HPDE6-E6E7 (cell line): Measurements from ENCODE around the gene CCDC68.

Experiments used
- DNase-seq: peaks from one replicate; pipeline ENCODE4 v3.0.0; 2011; ENCODE audit warnings: missing footprints; ENCODE audit errors: extremely low spot score

Gene CCDC68

DNA sequence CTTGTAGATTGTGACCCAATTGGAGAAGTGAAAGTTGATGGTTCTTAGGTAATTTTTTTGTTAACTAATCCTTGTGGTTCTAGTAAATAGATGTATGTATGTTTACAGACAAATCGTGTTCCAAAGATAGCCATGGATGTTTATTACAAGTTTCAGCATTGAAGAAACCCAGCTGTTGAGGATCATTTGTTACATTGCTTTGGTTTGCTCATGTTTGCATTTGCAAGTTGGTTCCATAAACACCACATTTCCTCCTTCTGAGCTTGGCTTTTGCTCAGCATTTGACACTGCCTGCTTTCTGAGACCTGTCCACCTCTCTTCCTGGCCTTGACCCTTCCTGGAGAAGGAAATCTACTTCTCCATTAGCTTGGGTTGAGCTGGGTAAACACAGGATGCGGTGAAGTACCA lies 1.8 kb upstream of the CCDC68 start:
- no peak for DNase-seq

GRCh38 chr18:54960197-54960596 lies 936 bp upstream of the CCDC68 start:
- DNase-seq = no peak

DNA sequence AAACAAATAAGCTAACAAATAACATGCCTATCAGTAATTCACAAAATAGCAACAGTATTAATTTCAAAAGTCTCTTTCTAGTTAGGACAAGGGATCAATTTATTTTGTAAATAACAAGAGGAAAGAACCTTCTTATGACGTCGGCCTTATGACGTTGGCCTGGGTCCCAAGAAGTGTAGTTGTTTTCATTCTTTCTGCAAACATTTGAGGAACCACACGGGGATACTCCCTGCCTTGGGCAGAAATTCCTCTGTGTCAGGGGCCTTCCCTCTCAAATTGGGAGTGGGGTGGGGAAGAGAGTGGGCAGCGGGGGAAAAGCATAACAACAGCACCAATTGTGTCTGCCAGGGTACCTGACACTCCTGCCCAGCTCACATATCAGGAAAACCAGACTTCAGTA lies 1.3 kb downstream of the CCDC68 start:
- no peak for DNase-seq

DNA sequence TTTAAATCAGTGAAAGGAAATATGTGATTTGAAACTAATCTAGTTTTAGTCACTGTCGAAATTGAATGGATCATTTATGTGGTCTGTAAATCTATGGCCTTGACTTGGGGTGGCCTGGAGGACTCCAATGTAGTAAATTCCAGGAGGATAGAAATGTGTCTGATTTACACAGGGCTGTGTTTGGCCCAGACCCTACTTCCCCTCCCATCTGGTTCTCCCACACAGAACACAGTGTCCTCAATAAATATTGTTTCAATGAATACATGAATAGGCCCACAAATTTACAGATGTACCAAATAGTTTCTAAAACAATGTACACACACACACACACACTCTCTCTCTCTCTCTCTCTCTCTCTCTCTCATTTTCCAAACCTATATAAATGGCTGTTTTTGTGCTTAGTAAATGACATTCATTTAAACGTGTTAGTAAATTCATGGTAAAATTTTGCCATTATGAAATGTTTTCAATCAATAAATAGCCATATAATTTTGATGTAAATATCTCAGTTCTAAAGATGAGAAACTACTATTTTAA lies 1.9 kb downstream of the CCDC68 start:
- DNase-seq = no peak

DNA sequence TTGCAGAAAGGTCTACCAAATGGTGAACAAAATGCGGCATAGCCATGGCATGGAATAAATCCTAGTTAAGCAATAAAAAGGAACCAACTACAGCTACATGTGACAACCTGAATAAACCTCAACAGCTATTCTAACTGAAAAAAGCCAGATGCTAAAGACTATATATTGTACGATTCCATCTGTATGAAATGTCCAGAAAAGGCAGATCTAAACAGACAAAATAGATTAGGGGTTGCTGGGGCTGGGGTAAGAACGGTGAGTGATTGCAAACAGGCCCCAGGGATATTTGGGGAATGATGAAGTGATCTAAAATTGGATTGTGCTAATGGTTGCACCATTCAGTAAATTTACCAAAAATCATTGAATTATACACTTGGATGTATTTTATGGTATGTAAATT lies 2.8 kb downstream of the CCDC68 start:
- DNase-seq = no peak

DNA sequence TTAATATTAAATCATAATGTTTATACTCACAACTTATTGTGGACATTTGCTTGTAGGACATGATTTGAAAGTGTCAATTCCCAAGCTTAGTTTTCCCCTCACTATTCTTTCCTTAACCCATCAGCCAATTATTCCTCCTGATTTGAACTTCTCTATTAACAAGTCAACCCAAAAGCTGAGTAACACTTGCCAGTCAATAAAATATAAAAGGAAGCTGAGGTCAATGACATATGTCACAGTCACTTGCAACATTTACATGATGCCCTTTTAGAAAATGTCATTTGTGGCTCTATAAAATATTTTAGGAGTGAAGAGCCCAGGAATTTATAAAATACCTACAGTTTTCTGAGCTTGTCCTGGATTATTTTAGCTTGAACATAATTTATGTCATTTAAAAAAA lies 7.2 kb downstream of the CCDC68 start:
- DNase-seq = no peak

DNA sequence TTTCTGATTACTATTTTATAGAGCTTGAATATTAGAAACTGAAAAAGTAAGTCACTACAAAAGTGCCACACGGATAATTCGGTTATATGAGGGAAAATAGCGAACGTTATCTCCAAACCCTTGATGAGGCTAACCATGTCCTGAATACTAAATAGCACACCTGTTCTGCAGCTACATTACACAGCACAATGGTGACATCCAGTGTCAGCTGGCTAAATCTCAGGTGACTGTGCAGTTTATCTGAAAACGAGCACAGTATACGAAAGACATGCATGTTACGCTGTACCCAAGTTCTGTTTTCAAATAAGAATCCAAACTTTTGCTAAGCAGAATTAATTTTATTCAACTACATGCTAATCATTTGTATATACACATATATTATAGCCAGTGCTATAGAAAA lies 9.0 kb downstream of the CCDC68 start:
- no peak for DNase-seq

- DNase-seq = no peak
These were observed 9.7 kb downstream of the CCDC68 start for GRCh38 chr18:54949588-54949987.

DNA sequence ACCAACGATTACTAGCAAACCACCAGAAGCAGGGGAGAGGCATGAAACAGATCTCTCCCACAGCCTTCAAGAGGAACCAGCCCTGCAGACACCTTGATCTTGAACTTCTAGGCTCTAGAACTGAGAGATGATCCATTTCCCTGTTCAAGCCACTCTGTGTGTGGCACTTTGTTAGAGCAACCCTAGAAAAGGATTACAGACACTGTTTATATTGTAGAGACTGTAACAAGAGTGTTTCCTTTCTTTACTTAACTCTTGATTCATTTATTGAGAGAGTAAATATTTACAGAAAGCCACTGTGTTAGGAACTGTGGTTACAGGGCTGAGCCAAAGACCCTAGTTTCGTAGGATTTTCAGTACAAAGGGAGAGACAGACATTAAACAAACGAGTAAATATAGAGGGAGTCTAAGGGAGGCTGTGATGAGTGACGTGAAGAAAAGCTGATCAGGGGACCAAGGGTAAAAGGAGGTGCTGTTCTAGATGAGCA lies 10.9 kb downstream of the CCDC68 start:
- DNase-seq = no peak

GRCh38 chr18:54947091-54947490 lies 12.2 kb downstream of the CCDC68 start:
- no peak for DNase-seq

DNA sequence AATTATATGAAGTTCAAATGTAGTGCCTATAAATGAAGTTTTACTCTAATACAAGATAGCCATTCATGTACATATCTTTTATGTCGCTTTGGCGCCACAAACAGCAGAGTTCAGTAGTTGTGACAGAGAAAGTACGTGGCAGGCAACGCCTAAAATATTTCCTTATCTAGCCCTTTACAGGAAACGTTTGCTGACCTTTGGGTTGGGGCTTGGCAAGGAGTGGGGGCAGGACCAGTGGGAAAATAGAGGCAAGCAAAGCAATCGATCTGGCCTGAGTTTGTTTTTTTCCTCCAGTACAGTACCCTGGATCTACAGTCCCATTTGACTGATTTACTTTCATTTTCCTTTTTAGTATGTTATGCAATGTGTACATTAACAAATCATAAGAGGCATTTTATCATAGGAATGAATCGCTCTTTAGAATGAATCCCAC lies 13.1 kb downstream of the CCDC68 start:
- peak; percentile 32 for DNase-seq

DNA sequence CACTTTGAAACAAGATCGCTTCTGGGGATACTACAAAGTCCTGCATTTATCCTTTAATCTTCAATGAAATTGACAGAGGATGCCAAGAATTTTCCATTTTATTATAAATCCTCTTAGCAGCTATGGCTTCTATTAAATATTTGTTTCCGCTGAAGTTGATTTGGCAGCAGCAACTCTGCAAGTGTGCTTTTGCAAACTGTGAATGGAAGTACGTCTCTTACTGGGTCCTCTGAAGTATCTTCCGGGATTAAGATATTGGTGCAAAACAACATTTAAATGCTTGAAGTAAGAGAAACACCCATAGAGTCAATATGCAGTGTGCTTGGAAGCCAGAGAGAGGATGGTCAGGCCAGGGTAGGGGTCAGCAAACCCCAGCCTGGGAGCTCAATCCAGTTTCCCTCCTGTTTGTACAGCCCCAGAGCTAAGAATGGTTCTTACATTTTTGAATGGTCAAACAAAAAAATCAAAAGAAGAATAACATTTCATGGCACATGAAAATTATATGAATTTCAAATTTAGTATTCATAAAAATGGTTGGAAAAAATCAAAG lies 13.6 kb downstream of the CCDC68 start:
- no peak for DNase-seq

DNA sequence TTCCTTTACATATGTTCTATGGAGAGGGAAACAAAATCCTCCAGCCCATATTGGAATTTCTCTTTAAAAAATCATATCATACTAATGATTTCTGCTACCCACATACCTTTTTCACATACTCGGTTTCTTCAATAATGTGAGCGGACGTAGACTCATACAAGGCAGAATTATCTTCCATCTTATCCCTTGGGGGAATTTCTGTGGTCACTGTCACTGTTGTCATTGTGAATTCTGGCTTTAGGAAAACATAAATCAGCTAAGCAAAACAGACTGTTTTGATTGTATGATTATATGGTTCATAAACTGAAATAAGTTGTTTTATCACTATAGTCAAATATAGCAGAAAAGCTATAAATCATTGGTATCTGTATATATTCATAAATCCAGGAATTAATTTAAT lies 16.7 kb downstream of the CCDC68 start:
- DNase-seq = no peak

- DNase-seq = no peak
These were observed 17.1 kb downstream of the CCDC68 start for GRCh38 chr18:54942144-54942543.

GRCh38 chr18:54939361-54939917 lies 19.8 kb downstream of the CCDC68 start:
- no peak for DNase-seq

- DNase-seq = no peak
These were observed 20.8 kb downstream of the CCDC68 start for GRCh38 chr18:54938506-54938905.

GRCh38 chr18:54932472-54932871 lies 26.8 kb downstream of the CCDC68 start:
- no peak for DNase-seq

DNA sequence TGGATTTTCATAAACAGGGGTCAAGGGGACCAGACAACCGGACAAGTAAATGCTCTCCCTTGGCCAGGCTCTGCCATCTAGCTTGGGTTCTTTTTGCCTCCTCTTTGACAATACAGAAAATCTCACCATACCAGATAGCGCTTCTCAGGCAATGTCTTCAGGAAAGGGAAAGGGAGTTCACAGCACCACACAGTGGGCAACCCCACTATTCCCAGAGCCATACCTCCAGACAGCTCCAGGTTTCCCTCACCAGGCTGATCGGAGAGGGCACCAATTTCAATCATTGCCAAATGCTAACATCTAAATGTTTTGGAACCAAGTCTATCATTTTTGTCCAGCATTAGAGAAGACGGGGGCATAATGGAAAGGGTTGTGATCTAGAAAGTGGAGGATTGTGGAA lies 28.1 kb downstream of the CCDC68 start:
- DNase-seq = no peak

GRCh38 chr18:54928236-54928635 lies 31.0 kb downstream of the CCDC68 start:
- DNase-seq = no peak

- DNase-seq = peak; percentile 31
These were observed 32.5 kb downstream of the CCDC68 start for GRCh38 chr18:54926593-54927325.

DNA sequence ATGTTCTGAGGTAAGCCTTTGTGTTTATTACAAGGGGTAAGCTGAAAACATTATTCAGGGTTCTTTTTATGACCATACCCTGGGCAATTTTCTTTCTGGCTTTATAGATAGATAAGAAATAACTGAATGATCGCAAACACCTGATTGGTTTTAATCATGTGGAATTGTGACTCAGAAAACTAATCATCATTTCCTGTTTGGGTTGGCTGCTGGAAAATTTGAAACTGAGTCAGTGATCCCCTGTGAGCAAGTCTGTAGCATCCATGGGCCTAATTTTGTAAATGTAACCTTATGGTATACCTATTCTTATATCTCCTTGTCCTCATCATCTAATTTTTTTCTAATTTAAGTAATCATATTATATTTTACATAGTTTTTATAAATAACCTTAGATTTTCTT lies 34.3 kb downstream of the CCDC68 start:
- no peak for DNase-seq

DNA sequence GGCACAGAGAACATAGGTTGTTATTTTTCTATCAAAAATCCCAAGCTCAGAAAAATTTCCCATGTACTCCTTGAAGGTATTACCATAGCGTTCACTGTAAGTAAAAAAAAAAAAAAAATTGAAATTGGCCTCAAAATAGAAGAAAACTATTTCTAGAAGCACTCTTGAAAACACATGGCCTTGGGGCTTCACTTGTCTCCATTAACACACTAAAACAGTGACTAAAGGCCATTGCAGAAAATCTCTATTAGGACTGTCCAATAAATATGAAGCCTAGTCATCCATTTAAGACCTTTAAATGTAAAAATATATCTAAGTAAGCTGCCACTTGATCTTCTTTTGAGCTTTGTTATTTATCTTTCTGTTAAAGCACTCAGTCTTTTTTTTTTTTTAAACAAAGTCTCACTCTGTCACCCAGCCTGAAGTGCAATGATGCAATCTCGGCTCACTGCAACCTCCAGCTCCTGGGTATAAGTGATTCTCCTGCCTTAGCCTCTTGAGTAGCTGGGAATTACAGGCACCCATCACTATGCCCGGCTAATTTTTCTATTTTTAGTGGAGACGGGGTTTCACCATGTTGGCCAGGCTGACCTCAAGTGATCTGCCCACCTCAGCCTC lies 35.8 kb downstream of the CCDC68 start:
- DNase-seq = no peak

DNA sequence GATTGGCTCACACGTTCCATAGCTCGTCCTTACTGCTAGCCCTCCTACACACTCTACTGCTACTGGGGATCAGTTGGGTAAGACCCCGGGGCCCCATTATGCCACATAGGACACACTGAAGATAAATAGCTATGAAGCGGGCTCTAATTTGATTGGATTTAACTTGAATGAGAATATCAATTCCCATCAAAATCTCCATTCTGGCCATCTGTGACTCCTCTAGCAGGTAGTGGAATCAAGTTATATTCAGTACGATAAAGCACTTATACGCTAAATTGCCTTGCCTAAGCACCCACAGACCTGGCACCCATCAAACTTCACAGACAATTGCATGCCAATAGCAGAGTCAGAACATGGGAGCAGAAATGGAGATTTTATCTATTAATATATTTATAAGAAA lies 39.8 kb downstream of the CCDC68 start:
- DNase-seq = no peak
